GM12878 (cell line): Measurements from ENCODE around the gene PMP22.

Experiments
- BRCA1 ChIP-seq: IDR thresholded peaks from 2 replicates; pipeline ENCODE4 v1.6.1; 2011; ENCODE audit warnings: low read depth, low read length, improper control_type of control experiment
- CBX5 ChIP-seq: sonication (generic); IDR thresholded peaks from 2 replicates; pipeline ENCODE4 v1.6.1; 2016; ENCODE audit warnings: low read depth, moderate library complexity, mild to moderate bottlenecking, inconsistent platforms
- CREB1 ChIP-seq: IDR thresholded peaks from 2 replicates; pipeline ENCODE4 v1.6.1; 2012; ENCODE audit warnings: low read depth, mild to moderate bottlenecking, inconsistent platforms
- POLR2AphosphoS5 ChIP-seq: IDR thresholded peaks from 2 replicates; pipeline ENCODE4 v1.6.1; 2011; ENCODE audit warnings: mild to moderate bottlenecking, low read length, inconsistent platforms
- SP1 ChIP-seq: IDR thresholded peaks from one replicate; pipeline ENCODE4 v1.6.1; 2011; ENCODE audit warnings: low read depth, low read length
- TF ChIP-seq, protein P1 (sequence below), 3 experiments: IDR thresholded peaks in 2 of 3; conservative IDR thresholded peaks in 1 of 3; 2 replicates each; pipeline ENCODE4 v1.5.1; 2011; ENCODE audit warnings: low read depth in 3 of 3, low read length in 3 of 3, mild to moderate bottlenecking in 3 of 3, control low read depth in 2 of 3, moderate library complexity in 2 of 3, inconsistent platforms in 1 of 3, mixed read lengths in 1 of 3; ENCODE audit not compliant: control insufficient read depth in 2 of 3, insufficient read depth in 1 of 3; ENCODE audit errors: extremely low read depth in 1 of 3

DNA sequence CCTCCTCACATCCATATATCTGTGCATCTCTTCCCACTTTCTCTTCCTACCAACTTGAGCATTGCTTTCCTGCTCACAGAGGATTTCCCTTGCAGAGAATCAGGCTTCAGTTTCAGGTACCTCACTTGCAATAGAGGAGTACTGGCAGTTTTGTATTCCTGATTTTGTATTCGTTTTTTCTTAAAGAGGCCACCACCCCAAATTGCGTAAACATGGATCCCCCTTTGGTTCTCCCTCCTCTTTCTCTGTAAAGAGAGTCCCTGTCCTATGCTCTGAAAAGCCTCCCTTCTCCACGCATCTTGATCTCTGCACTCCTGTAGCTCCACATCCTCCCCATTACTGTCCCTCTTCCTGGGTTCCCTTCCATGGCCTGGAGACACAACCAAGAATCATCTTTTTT is 44.1 kb upstream of the PMP22 start:
- TF ChIP-seq, protein P1, sequence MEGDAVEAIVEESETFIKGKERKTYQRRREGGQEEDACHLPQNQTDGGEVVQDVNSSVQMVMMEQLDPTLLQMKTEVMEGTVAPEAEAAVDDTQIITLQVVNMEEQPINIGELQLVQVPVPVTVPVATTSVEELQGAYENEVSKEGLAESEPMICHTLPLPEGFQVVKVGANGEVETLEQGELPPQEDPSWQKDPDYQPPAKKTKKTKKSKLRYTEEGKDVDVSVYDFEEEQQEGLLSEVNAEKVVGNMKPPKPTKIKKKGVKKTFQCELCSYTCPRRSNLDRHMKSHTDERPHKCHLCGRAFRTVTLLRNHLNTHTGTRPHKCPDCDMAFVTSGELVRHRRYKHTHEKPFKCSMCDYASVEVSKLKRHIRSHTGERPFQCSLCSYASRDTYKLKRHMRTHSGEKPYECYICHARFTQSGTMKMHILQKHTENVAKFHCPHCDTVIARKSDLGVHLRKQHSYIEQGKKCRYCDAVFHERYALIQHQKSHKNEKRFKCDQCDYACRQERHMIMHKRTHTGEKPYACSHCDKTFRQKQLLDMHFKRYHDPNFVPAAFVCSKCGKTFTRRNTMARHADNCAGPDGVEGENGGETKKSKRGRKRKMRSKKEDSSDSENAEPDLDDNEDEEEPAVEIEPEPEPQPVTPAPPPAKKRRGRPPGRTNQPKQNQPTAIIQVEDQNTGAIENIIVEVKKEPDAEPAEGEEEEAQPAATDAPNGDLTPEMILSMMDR (IDR thresholded peaks at IDR 0.05 in 2 of 3, conservative IDR thresholded peaks at IDR 0.05 in 1 of 3; ENCODE audit: control insufficient read depth in 2 of 3, extremely low read depth in 1 of 3, insufficient read depth in 1 of 3, low read depth in 3 of 3, low read length in 3 of 3), result no peak
- TF ChIP-seq CBX5 (no peak), POLR2AphosphoS5 (no peak), BRCA1 (no peak), CREB1 (no peak), SP1 (no peak)
